Mammary epithelial cell (primary cell): ENCODE measurements around the gene CCDC158.

Source experiments
- CTCF ChIP-seq, 2 donors: IDR thresholded peaks in 1 of 2; conservative IDR thresholded peaks in 1 of 2; 2 replicates each; pipeline ENCODE4 v1.5.1; 2011 to 2012; ENCODE audit warnings: inconsistent platforms in 2 of 2, low read length in 2 of 2, mild to moderate bottlenecking in 2 of 2, control low read depth in 1 of 2, low read depth in 1 of 2; ENCODE audit not compliant: insufficient read depth in 1 of 2; ENCODE audit errors: extremely low read depth in 1 of 2
- EZH2 ChIP-seq: IDR thresholded peaks from 2 replicates; pipeline ENCODE4 v1.6.1; 2012; ENCODE audit warnings: low read length, inconsistent platforms, borderline replicate concordance

- TF ChIP-seq CTCF (conservative IDR thresholded peaks at IDR 0.05 in 1 of 2, IDR thresholded peaks at IDR 0.05 in 1 of 2; ENCODE audit: extremely low read depth in 1 of 2, insufficient read depth in 1 of 2, low read depth in 1 of 2, low read length in 2 of 2) (no peak), EZH2 (no peak)
These were observed 14.1 kb upstream of the CCDC158 start, which contains the start of gene SHROOM3 for GRCh38 chr4:76434901-76435527.
